Measurements from ENCODE around the gene COLQ.

DNA sequence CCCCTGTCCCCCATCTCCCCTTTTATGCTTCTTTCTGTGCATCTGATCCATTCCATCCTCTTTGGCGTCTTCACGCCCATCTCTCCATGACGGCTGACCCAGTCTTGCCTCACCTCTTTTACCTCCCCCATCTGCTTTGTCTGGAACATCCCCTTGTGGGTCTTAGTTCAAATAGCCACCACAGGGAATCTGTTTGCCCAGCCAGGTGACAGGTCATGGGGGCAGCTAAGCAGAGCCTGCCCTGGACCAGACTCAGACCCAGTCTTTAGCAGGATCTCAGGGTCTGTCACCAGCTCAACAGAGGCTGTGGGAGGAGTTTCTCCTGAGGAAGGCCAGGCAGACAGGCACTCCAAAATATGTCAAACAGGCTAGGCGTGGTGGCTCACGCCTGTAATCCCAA lies 28.1 kb downstream of the COLQ start:
- no peak for TF ChIP-seq EZH2 (IDR thresholded peaks at IDR 0.05)
- no peak for TF ChIP-seq POLR2AphosphoS5 (IDR thresholded peaks at IDR 0.05; ENCODE audit: borderline replicate concordance, low read depth, low read length)
- TF ChIP-seq FOXP2 (optimal IDR thresholded peaks at IDR 0.05; ENCODE audit: control extremely low read depth, extremely low read length, insufficient read depth): no peak
